ENCODE data around the gene TFAM.

Gene TFAM

DNA sequence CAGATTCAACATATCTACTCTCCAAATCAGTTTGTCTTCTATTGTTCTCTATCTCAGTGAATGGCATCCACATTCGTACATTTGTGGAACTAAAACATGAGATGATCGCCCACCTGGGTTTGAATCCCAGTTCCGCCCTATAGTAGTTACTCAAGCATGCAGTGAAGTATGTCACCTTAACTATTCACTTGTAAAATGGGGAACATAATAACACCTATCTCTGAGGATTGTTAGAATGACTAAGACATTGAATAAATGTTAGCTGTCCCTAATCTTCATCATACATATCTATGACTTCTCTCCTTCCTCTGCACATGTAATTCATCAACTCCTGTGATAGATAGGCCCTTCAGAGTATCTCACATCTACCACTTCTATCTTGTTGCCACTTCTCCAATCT lies 25.7 kb upstream of the TFAM start:
- no peak for DNase-seq (ENCODE audit: low read depth)
- no peak overlapping the region for H3K4me3 ChIP-seq (ENCODE audit: low read depth, low read length)
- no peak for TF ChIP-seq CTCF (conservative IDR thresholded peaks at IDR 0.05; ENCODE audit: low read depth, low read length)

DNA sequence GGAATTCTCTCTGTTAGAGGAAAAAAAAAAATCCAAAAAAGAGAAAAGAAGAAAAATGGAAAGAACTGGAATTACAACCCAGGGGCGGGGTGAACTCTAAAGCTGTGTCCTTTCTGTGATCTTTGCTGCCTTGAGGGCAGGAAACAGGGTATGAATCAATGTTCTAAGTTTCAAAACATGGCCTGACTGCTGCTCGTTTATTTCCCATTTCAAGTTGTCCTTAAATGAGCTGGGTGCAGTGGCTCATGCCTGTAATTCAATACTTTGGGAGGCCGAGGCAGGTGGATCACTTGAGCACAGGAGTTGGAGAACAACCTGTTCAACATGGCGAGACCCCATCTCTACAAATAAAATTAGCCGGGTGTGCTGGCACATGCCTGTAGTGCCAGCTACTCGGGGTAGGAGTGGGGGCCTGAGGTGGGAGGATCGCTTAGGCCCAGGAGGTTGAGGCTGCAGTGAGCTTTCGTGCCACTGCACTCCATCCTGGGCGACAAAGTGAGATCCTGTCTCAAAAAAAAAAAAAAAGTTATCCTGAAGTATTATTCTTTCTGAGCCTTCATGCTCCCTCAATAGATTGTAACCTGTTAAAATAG lies 24.7 kb upstream of the TFAM start:
- no peak overlapping the region for H3K4me3 ChIP-seq (ENCODE audit: low read depth, low read length)
- no peak for TF ChIP-seq CTCF (conservative IDR thresholded peaks at IDR 0.05; ENCODE audit: low read depth, low read length)
- no peak for DNase-seq (ENCODE audit: low read depth)

DNA sequence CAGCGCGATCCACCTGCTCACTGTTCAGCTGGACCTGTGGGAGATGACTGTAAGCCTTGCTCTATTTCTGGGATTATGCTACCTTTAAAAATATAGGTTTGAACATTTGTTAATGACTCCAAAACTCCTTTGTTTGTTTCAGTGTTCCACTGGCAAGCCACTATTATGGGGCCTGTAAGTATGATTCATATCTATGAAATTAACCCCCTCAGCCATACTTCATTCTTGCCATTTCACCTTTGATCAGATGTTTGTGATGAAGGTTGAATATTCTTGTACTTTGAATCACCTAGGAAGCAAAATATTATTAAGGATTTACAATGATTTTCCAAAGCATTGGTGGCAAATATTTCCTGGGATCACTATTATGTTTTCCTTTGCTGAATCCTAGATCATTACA lies 23.9 kb upstream of the TFAM start:
- no peak overlapping the region for H3K4me3 ChIP-seq (ENCODE audit: low read depth, low read length)
- DNase-seq (ENCODE audit: low read depth), result no peak
- no peak for TF ChIP-seq CTCF (conservative IDR thresholded peaks at IDR 0.05; ENCODE audit: low read depth, low read length)

DNA sequence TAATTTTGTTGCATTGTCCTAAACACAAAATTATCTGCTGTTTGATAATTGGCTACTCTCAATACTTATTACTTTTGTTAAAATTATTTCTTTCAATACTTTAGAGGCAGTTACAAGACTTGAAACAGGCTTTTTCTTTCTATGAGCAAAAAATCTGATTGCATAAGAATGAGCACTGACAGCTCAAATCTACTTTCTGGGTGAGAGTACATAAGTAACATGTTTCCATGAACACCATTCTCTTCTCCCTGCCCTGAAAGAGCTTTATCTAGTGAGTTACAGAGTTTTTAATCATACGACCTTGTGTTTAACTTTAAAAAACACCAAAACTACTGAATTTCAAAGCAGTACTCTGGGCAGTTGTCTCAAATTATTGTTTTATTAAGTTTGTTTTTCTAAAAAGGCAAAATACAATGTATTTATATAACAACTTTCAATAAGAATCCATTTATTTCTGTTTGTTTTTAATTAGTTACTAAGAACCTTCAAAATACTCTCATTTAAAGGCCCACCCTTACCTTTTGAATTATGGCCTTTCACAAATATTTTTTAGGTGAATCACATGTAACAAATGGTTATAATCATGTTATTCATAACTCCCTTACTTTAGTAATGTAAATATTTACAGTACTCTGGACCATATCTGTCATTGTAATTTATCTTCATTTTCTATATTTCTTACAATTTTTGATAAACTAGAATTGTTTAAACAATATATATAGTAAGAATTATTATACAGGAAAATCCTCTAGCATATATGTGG lies 23.0 kb upstream of the TFAM start:
- peak; percentile 58 for DNase-seq (ENCODE audit: low read depth)
- H3K4me3 ChIP-seq (ENCODE audit: low read depth, low read length), result no peak overlapping the region
- TF ChIP-seq CTCF (conservative IDR thresholded peaks at IDR 0.05; ENCODE audit: low read depth, low read length), result no peak

GRCh38 chr10:58367069-58367468 lies 18.1 kb upstream of the TFAM start:
- TF ChIP-seq CTCF (conservative IDR thresholded peaks at IDR 0.05; ENCODE audit: low read depth, low read length), result no peak
- no peak for DNase-seq (ENCODE audit: low read depth)
- no peak overlapping the region for H3K4me3 ChIP-seq (ENCODE audit: low read depth, low read length)

DNA sequence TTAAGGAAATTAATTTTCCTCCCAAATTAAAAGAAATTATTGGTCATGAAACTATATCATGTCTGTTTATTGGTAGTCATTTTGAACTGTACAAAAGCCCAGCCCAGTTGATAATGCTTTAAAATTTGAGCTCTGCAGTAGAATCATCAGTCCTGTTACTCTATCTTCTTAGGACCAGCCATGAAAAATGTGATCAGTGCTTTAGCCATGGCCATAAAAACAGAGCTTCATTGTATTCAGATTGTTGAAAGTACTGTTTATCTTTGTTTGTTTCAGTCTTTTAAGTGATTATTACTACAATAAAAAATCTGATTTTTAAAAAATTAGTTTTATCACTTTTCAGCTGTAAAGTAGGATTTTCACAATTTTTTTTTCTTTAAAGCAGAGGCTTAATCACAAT lies 13.7 kb upstream of the TFAM start:
- no peak for DNase-seq (ENCODE audit: low read depth)
- TF ChIP-seq CTCF (conservative IDR thresholded peaks at IDR 0.05; ENCODE audit: low read depth, low read length), result no peak
- H3K4me3 ChIP-seq (ENCODE audit: low read depth, low read length), result no peak overlapping the region

Measured in choroid plexus epithelial cell (primary cell).